GM12873 (cell line): ENCODE results near the gene CRTC1.

Experiments used
- TF ChIP-seq, protein P1 (sequence below): IDR thresholded peaks from 2 replicates; pipeline ENCODE4 v1.5.1; 2012; ENCODE audit warnings: low read depth, mild to moderate bottlenecking, moderate library complexity, low read length, control low read depth; ENCODE audit not compliant: insufficient read depth; ENCODE audit errors: missing control alignments

The CRTC1 gene

DNA sequence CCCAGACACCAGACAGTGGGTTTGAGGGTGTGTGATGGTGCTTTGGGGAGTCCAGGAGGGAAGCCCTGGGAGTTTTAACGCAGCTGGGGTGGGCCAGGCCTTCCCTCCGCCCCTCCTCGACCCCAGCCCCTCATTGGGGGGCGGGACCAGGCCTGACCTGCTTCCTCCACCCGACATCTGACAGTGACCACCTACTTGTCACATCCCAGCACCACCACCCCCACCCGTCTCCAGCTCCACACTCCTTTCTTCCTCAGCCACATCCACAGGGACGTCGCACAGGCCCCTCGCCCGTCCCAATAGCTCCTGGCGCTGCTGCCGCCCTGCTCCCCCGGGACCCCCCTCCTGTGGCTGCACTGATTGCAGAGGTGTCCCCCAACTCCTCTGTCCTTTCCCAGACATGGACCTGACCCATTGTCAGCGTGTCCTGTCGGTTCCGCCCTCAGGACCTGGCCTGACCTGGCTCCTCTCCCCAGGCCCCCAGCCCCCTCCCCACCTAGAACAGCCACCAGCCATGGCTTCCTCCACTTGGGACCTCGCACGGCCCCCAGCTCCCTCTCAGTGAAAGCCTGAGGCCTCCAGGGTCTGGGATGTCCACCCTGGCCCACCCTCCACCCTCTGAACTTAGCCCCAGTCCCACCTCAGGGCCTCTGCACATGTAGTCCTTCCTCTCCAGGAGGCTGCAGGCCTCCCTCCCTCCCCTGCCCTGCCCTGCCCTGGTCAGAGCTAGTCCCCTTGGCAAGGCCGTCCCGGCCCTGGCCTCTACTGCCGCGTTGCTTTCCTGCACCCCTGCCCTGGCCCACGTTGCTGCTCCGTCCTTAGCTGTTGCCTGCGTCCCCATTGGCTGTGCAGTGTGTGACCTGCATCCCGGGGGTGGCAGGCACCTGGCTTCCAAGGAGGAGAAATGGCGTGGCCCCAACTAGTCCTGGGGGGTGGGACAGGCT is 77.2 kb downstream of the CRTC1 start:
- TF ChIP-seq, protein P1, sequence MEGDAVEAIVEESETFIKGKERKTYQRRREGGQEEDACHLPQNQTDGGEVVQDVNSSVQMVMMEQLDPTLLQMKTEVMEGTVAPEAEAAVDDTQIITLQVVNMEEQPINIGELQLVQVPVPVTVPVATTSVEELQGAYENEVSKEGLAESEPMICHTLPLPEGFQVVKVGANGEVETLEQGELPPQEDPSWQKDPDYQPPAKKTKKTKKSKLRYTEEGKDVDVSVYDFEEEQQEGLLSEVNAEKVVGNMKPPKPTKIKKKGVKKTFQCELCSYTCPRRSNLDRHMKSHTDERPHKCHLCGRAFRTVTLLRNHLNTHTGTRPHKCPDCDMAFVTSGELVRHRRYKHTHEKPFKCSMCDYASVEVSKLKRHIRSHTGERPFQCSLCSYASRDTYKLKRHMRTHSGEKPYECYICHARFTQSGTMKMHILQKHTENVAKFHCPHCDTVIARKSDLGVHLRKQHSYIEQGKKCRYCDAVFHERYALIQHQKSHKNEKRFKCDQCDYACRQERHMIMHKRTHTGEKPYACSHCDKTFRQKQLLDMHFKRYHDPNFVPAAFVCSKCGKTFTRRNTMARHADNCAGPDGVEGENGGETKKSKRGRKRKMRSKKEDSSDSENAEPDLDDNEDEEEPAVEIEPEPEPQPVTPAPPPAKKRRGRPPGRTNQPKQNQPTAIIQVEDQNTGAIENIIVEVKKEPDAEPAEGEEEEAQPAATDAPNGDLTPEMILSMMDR: no peak

DNA sequence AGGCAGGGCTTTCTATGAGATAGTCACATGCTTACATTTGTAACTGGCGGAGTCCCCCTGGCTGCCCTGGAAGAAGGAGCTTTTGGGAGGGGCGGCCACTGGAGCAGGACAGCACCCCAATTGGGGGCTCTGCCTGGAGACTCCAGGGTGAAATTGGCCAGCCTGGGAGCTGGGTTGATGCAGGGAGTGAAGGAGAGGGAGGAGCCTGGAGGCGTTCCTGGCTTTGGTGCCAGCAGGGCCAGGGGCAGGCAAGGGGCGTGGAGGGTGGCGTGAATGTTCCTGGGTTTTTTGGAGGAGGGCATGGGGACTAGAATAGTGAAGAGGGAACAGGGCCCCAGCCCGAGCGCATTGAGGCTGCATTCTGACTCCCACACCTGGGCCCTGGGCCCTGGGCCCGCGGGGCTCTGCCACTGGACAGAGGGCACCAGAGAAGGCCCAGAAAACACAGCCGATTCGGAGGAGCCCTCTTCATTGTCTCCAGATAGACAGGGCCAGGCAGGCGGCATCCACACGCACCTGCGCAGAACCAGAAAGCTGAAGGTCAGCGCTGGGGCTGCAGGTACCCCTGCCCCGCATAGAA is 78.1 kb downstream of the CRTC1 start:
- TF ChIP-seq, protein P1: no peak

DNA sequence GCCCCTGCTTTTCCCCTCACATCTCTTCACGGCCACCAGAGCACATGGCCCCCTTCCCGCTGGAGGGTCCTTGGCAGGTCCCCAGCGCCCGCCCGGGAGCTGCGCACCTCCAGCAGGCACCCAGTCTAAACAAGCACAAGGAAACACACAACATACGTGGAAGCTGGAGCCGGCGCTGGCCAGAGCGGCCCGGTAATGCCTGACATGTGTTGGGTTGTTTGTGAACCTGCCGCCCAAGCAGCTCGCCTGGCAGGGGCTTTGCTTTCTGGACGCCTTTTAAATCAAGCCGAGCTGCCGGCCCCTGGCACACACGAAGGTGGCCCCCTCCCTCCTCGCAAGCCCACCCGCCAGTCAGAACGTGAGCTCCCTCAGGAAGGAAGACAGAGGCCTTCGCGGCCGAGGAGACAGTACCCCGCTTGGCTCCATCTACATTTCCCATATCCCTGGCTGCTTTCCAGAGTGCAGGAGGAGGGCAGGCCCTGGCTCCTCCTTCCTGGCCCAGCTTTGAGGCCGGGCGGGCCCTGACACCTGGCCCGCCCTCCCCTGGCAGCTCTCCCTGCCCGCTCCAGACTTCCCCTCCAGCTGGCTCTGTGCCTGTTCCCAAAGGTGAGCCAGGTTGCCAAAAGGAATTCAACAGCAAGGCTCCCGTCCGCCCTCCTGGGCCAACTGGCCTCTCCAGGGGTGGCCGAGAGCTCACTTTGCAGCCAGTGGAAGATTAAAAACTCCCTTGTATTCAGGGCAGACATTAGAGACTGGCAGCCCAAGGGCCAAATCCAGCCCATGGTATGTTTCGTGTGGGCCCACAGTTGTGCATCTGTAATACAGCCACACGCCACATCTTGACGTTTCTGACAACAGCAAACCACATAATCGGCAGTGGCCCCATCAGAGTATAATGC is 78.9 kb downstream of the CRTC1 start:
- TF ChIP-seq, protein P1: no peak

DNA sequence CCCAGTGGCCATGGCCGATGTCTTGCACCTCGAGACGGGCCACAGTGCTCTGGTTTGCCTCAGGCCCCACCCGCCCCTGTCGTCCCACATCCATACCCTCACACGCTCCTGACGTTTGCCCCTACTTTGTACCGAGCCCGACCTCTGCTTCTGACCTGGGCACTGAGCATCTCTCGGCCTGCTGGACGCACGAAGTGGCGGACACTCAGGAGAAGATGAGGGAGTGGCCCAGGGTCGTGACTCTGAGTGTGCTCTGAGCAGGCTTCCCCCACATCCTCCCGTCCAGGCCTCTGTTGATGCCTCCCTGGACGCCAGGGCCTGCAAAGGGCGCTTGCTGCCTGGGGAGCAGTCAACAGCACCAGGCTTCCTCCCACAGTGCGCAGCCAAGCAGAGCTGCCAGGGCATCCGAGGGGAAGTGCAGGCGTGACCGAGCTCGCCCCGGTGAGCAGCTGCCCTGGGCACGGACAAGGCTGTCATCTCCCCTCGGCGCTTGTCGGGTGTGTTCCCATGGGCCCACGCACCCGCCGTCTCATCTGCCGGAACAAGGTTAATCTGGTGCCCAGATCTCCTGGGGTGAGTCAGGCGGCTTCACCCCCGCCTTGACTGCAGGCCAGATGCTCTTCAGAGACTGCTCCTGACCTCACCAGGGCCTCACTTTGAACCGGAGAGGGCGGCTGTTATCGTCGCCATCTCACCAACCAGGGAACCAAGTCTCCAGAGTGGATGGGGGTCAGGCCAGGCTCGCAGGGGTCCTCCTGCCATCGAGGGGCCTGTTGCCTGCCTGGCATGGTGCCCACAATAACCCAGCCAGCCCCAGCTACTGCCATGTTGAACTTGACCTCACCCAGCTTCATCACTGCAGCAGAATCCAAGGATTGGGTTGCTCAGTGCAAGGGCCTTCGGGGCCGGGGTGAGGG is 80.5 kb downstream of the CRTC1 start:
- TF ChIP-seq, protein P1: no peak

DNA sequence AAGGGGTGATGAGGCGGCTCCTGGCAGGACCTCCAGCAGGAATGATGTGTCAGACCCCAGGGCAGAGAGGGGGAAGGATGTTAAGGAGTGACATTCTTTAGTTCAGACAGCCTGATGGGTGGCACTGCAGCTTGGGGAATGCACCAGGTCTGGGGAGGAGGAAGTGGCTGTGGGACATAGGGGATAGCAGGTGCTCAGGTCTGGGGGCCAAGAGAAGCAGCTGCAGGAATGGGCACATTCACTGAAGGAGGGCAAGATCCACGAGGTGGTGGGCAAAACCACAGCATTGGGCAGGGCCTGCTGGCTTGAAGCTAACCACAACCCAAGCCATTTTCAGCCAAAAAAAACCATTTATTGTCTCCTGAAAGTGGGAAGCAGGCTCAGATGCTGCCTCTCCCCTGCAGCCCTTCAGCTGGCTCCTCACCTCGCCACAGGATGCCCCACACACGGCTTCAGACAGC is 81.1 kb downstream of the CRTC1 start:
- TF ChIP-seq, protein P1: no peak

DNA sequence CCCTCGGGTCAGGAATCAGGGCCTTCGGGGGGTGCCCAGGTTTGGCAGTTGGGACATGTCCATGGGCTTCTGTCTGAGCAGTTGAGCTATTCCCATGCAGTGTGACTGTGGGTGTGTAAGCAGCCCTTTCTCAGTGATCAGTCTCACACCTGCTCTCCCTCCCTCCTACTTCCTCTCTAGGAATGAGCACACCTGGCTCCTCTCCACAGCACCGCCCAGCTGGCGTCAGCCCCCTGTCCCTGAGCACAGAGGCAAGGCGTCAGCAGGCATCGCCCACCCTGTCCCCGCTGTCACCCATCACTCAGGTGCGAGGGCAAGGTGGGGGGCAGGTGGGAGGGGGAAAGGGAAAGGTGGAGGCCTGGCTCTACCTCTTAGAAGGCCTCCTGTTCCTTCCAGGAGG is 81.7 kb downstream of the CRTC1 start:
- TF ChIP-seq, protein P1: no peak
